Prostate gland (tissue), 2 donors: ENCODE results near the gene PFKP. TPM values are rescaled to one million over a fixed set of nuclear protein-coding genes. Genes with fewer than 3 reads are reported as not detected.

Experiments
- DNase-seq: peaks from one replicate; pipeline ENCODE4 v3.0.0-alpha.2; 2019; ENCODE audit warnings: low spot score
- H3K27ac ChIP-seq, 2 donors: fragments of 200-600 bp; sonication (generic); 2 replicates each; pipeline ENCODE4 v1.5.1; 2017 to 2019
- H3K27me3 ChIP-seq: fragments of 200-600 bp; sonication (generic); replicated peaks from 2 replicates; pipeline ENCODE4 v1.5.1; 2019; ENCODE audit not compliant: insufficient read depth
- H3K36me3 ChIP-seq, 2 donors: fragments of 200-600 bp; sonication (generic); 1 replicate in 1 of 2; 2 replicates in 1 of 2; pipeline versions ENCODE4 v1.5.1 to v1.8.1; 2017 to 2019
- H3K4me1 ChIP-seq: fragments of 200-600 bp; sonication (generic); replicated peaks from 2 replicates; pipeline ENCODE4 v1.5.1; 2019
- H3K4me3 ChIP-seq, 2 donors: fragments of 200-600 bp; sonication (generic); 2 replicates each; pipeline ENCODE4 v1.5.1; 2017 to 2019
- H3K9me3 ChIP-seq: fragments of 200-600 bp; sonication (generic); 2 replicates; pipeline ENCODE4 v1.5.1; 2017
- CTCF ChIP-seq, 4 experiments: fragments of 200-600 bp in 2 of 4; fragments of 450-650 bp in 2 of 4; sonication (generic) in 2 of 4; IDR thresholded peaks; 1 replicate in 3 of 4; 2 replicates in 1 of 4; pipeline ENCODE4 v1.5.1; 2016 to 2019; ENCODE audit warnings: antibody characterized with exemption in 4 of 4, mild to moderate bottlenecking in 2 of 4, moderate library complexity in 2 of 4
- POLR2A ChIP-seq: fragments of 450-650 bp; IDR thresholded peaks from one replicate; pipeline ENCODE4 v1.6.1; 2016; ENCODE audit warnings: antibody characterized with exemption, mild to moderate bottlenecking
- POLR2AphosphoS5 ChIP-seq: sonication (generic); formaldehyde crosslinking; IDR thresholded peaks from one replicate; pipeline ENCODE4 v1.6.1; 2017; ENCODE audit warnings: antibody characterized with exemption
- WGBS: methylation state at CpG from one replicate; pipeline ENCODE4 v1.1.5; 2018; 5-methylcytosine and 5-hydroxymethylcytosine counted together
- intact Hi-C: fragments of 100-400 bp; cut with DNase I; formaldehyde crosslinking; loops from one replicate; pipeline ENCODE4 v1.14.2; 2022
- total RNA-seq, 2 donors: library from RNA; depleted of rRNA; stranded (reverse); fragments of >200 nt; gene quantifications; one replicate each; pipeline ENCODE4 v1.1.0, GENCODE V29; 2016

Gene PFKP
- total RNA-seq, 2 donors from 2014 or later = 35.1 to 86.9 TPM

DNA sequence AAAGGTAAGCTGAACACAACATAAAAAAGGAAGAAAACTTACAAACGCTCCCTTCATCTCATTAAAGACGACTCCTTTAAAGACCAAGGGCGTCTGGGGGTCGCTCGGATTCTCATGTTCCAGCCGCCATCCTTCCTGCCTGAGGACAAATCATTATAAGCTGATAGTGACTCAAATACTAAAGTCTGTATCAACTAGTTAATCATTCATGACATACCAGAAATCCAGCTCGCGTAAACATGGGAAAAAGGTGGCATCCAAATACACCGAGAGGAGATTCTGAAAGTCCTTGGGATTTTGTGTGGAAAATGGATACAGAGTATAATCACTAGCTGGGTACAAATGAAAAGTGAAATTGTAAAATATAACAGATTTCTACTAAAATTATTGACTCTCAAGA, 97.8 kb downstream of the PFKP start:
- H3K4me3 ChIP-seq = no peak overlapping the region

DNA sequence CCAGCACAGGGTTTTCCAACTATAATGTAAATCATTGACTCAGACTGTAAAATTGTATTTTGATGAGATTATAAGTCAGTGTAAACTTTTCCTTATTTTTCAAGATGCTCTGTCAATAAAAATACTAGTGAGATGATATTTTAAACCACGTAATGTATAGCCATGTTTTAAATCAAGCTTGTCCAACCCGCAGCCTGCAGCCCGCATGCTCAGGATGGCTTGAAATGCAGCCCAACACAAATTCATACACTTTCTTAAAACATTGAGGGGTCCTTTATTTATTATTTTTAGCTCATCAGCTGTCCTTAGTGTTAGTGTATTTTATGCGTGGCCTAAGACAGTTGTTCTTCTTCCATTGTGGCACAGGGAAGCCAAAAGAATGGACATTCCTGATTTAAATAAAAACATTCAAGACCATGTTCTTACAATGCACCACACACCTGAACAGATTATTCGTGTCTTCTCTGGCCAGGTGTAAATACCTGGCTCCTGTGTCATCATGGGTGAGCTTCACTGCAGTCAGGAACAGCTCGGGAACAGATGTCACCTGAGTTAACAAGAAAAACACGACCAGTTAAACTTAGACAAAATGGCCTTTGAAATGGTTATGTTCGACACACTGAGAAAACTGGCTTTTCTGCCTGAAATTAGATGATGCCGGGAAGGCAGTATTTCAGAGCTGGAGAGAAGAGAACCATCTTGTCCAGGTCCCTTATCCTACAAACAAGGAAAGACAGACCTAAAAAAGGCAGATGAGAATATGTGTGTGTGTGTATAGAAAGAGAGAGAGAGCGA, 99.3 kb downstream of the PFKP start:
- intact Hi-C loops = no loop called here
- H3K27ac ChIP-seq = no peak overlapping the region
- 79% methylated on average over 10 of the region's 10 CpGs for WGBS

More for the DNA sequence above, 97.8 kb downstream of the PFKP start:
- Histone ChIP-seq H3K36me3 (peaks cover 0 to 3% of the 10 kb centered on the region in 2 donors), H3K27me3 (no peaks in the 10 kb centered on the region), H3K4me1 (no peaks in the 10 kb centered on the region), H3K9me3 (no peaks in the 10 kb centered on the region), H3K27ac (no peak overlapping the region)
- intact Hi-C loops = no loop called here
- TF ChIP-seq CTCF (IDR thresholded peaks at IDR 0.05) = no peak
- WGBS = 83% methylated on average over 9 of the region's 9 CpGs
- DNase-seq = no peak

GRCh38 chr10:3167611-3168330, 100.4 kb downstream of the PFKP start:
- H3K27me3 ChIP-seq = no peaks in the 10 kb centered on the region
- DNase-seq = no peak
- H3K36me3 ChIP-seq = peaks cover 0 to 3% of the 10 kb centered on the region in 2 donors
- 97% methylated on average over 21 of the region's 21 CpGs for WGBS
- H3K27ac ChIP-seq = no peak overlapping the region
- no peaks in the 10 kb centered on the region for H3K4me1 ChIP-seq
- intact Hi-C loops = no loop called here
- no peaks in the 10 kb centered on the region for H3K9me3 ChIP-seq
- TF ChIP-seq POLR2AphosphoS5 = no peak
- TF ChIP-seq CTCF (IDR thresholded peaks at IDR 0.05) = no peak
- no peak for TF ChIP-seq POLR2A
- no peak overlapping the region for H3K4me3 ChIP-seq

More for the DNA sequence above, 99.3 kb downstream of the PFKP start:
- TF ChIP-seq POLR2AphosphoS5 (no peak), CTCF (IDR thresholded peaks at IDR 0.05) (no peak), POLR2A (no peak)
- DNase-seq = no peak
- no peaks in the 10 kb centered on the region for H3K27me3 ChIP-seq
- H3K4me1 ChIP-seq = no peaks in the 10 kb centered on the region
- H3K4me3 ChIP-seq = no peak overlapping the region
- H3K36me3 ChIP-seq = peaks cover 0 to 3% of the 10 kb centered on the region in 2 donors
- H3K9me3 ChIP-seq = no peaks in the 10 kb centered on the region

GRCh38 chr10:3169271-3169670, 101.9 kb downstream of the PFKP start:
- H3K27ac ChIP-seq = no peak overlapping the region
- DNase-seq = no peak
- WGBS = 93% methylated on average over 10 of the region's 10 CpGs
- H3K9me3 ChIP-seq = no peaks in the 10 kb centered on the region
- no peaks in the 10 kb centered on the region for H3K4me1 ChIP-seq
- no peaks in the 10 kb centered on the region for H3K27me3 ChIP-seq
- TF ChIP-seq POLR2AphosphoS5 (no peak), CTCF (IDR thresholded peaks at IDR 0.05) (no peak), POLR2A (no peak)
- H3K36me3 ChIP-seq = peaks cover 0 to 3% of the 10 kb centered on the region in 2 donors
- intact Hi-C loops = no loop called here
- H3K4me3 ChIP-seq = no peak overlapping the region
